ENCODE results near the gene IDH3B. TPM values are rescaled to one million over a fixed set of nuclear protein-coding genes. Genes with fewer than 3 reads are reported as not detected.
A peak's percentile ranks its signal among the peaks of the same experiment; 100 is the strongest.

IDH3B gene
- total and polyA plus RNA-seq, 2 of the 13 experiments (the other 11 are each of a cell fraction or from before 2014, with no cell fraction given) = 215 to 254 TPM

GRCh38 chr20:2692036-2692885 is 28.2 kb upstream of the IDH3B start, which contains the start of gene EBF4 (continued):
- TF ChIP-seq ZNF235 (CRISPR knock-in tag; IDR thresholded peaks at IDR 0.05; ENCODE audit: borderline replicate concordance) (no peak), MAF1 (CRISPR knock-in tag; IDR thresholded peaks at IDR 0.05; ENCODE audit: borderline replicate concordance) (0 out of 2 replicates have a peak, but pooled peaks have one; percentile 20), ZNF143 (CRISPR knock-in tag; IDR thresholded peaks at IDR 0.05) (no peak), TMF1 (CRISPR knock-in tag; IDR thresholded peaks at IDR 0.05; ENCODE audit: low read depth) (peak; percentile 62; the same call in 1 of the 2 replicates), ZSCAN5A (CRISPR knock-in tag; IDR thresholded peaks at IDR 0.05; ENCODE audit: borderline replicate concordance) (no peak), MTF1 (CRISPR knock-in tag; IDR thresholded peaks at IDR 0.05) (no peak), PHF20 (CRISPR knock-in tag; IDR thresholded peaks at IDR 0.05) (no peak), FOXA1 (IDR thresholded peaks at IDR 0.05) (no peak), FOXA1 (CRISPR knock-in tag; IDR thresholded peaks at IDR 0.05) (no peak), SOX13 (IDR thresholded peaks at IDR 0.05) (no peak), SOX13 (CRISPR knock-in tag; conservative IDR thresholded peaks at IDR 0.05 in 1 of 2, IDR thresholded peaks at IDR 0.05 in 1 of 2) (no peak), KDM3A (CRISPR knock-in tag; IDR thresholded peaks at IDR 0.05; ENCODE audit: low read depth) (peak; percentile 77; the same call in 1 of the 2 replicates), NFYC (CRISPR knock-in tag; IDR thresholded peaks at IDR 0.05) (no peak), TIGD3 (CRISPR knock-in tag; IDR thresholded peaks at IDR 0.05; ENCODE audit: borderline replicate concordance) (no peak), ZNF879 (CRISPR knock-in tag; IDR thresholded peaks at IDR 0.05) (0 out of 2 replicates have a peak, but pooled peaks have one; percentile 22), ZBTB46 (CRISPR knock-in tag; IDR thresholded peaks at IDR 0.05; ENCODE audit: borderline replicate concordance) (no peak; the same call in 1 of the 2 replicates), ZNF776 (CRISPR knock-in tag; IDR thresholded peaks at IDR 0.05) (no peak; the same call in 1 of the 2 replicates), DBP (CRISPR knock-in tag; IDR thresholded peaks at IDR 0.05; ENCODE audit: not compliant biosample characterization) (no peak), ZNF564 (CRISPR knock-in tag; IDR thresholded peaks at IDR 0.05) (0 out of 2 replicates have a peak, but pooled peaks have one; percentile 17), FOXP1 (IDR thresholded peaks at IDR 0.05) (no peak), FOXP1 (CRISPR knock-in tag; IDR thresholded peaks at IDR 0.05) (no peak), NAIF1 (CRISPR knock-in tag; IDR thresholded peaks at IDR 0.05; ENCODE audit: borderline replicate concordance) (no peak), U2AF1 (optimal IDR thresholded peaks at IDR 0.05; ENCODE audit: low read depth, low read length) (no peak), POLR2A (IDR thresholded peaks at IDR 0.05; ENCODE audit: insufficient read depth in 1 of 2, low read depth in 2 of 2, low read length in 2 of 2) (no peak), KDM4B (CRISPR knock-in tag; IDR thresholded peaks at IDR 0.05) (no peak), CENPBD1 (CRISPR knock-in tag; IDR thresholded peaks at IDR 0.05; ENCODE audit: borderline replicate concordance, low read depth) (no peak)

Data from HepG2 (cell line).